Measurements from ENCODE around the gene MCC.

MCC gene

GRCh38 chr5:113487781-113488644 is at the start of gene MCC:
TSS of gene MCC (minus strand) at chr5:113488453.
- no peak for DNase-seq (ENCODE audit: low spot score)

DNA sequence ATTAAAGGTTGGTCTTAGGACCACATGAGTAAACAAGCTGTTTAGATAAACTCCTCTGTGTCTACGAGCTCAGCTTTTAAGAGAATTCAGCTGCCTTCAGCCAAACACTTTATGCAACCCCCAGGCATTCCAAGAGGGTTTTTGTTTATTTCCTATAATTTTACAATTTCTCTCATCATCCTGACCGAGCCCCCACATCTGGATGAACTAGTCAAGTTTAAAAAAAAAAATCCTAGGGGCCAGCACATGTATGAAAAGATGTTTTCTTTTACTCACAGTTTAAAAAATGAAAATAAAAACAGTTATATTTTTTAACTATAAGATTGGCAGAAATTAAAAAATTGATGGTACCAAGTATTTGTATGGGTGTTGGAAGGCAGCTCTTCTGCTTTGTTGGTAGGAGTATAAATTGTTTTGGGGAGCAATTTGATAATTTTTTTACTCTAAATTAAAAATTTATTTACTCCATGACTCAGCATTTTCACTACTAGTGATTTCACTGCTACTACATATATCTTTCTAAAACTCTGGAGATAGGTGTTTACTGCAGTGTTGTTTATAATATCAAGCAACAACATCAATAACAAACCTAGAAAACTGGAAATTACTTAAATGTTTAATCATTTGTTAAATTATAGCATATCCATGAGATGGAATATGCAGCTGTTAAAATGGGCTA is 43.4 kb upstream of the MCC start:
- DNase-seq (ENCODE audit: low spot score) = peak; percentile 57

GRCh38 chr5:113527746-113528145 is 39.5 kb upstream of the MCC start:
- no peak for DNase-seq (ENCODE audit: low spot score)

- DNase-seq (ENCODE audit: low spot score) = no peak
Observed at GRCh38 chr5:113526421-113526820, 38.2 kb upstream of the MCC start.

DNA sequence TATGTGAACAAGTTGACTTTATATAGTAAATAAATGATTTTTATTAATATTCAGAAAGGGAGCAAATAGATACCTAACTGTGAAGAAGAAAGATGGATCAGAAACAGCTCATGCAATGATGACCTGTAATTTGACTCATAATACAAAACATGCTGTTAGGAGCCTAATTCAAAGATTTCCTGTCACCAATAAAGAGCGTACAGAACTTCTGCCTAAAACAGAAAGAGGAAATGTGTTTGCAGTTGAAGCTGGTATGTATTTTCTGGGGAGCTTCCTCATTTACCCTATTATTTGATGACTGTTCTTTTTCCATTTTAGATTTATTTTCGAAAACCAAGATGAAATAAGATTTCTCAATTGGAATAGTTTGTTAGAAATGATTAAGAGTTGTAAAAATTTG is 36.7 kb upstream of the MCC start:
- no peak for DNase-seq (ENCODE audit: low spot score)

- no peak for DNase-seq (ENCODE audit: low spot score)
Observed at GRCh38 chr5:113523168-113523567, 34.9 kb upstream of the MCC start.

- no peak for DNase-seq (ENCODE audit: low spot score)
Observed at GRCh38 chr5:113520899-113521298, 32.6 kb upstream of the MCC start.

GRCh38 chr5:113520429-113520828 is 32.2 kb upstream of the MCC start:
- no peak for DNase-seq (ENCODE audit: low spot score)

GRCh38 chr5:113519412-113519811 is 31.2 kb upstream of the MCC start:
- no peak for DNase-seq (ENCODE audit: low spot score)

- no peak for DNase-seq (ENCODE audit: low spot score)
Observed at GRCh38 chr5:113518884-113519283, 30.6 kb upstream of the MCC start.

- peak; percentile 41 for DNase-seq (ENCODE audit: low spot score)
Observed at GRCh38 chr5:113514289-113514635, 26.0 kb upstream of the MCC start.

GRCh38 chr5:113513384-113514288 is 25.4 kb upstream of the MCC start, which contains the start of gene YTHDC2:
TSS of gene YTHDC2 (plus strand) at chr5:113513694. CDS start at chr5:113513896, 202 bp downstream.
- peak; percentile 84 for DNase-seq (ENCODE audit: low spot score)

DNA sequence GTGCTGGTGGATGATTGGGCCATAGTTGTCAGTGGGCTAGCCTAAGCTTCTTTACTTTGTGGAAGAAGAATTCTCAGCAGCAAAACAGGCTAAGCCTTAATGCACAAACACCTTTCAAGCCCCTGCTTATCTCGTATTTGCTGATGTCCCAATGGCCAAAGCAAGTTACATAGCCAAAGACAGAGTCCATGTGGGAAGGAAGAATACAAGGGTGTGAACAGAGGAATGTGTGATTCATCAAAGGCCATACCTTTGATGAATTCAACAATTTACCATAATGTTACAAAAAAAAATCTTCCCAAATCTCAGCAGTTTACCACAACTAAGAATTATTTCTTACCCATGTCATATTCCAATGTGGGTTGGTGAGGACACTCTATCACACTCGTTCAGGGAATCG is 24.1 kb upstream of the MCC start:
- DNase-seq (ENCODE audit: low spot score) = no peak

- DNase-seq (ENCODE audit: low spot score) = no peak
Observed at GRCh38 chr5:113510836-113511451, 22.7 kb upstream of the MCC start.

DNA sequence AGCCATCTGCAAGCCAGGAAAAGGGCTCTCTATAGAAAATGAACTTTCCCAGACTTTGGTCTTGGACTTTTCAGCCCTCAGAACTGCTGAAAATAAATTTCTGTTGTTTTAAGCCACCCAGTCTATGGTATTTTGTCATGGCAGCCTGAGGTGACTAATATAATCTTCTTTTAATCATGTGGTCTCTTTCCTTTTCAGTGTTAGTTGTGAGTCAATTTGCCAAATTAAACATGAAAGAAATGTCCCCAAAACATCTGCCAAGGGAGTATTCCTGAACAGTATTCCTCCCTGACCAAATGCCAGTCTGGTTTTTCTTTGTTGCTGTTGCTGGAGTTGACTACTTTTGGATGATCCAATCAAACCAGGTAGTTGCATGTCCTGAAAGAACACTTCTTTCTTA is 20.5 kb upstream of the MCC start:
- DNase-seq (ENCODE audit: low spot score) = no peak

GRCh38 chr5:113507601-113508000 is 19.3 kb upstream of the MCC start:
- no peak for DNase-seq (ENCODE audit: low spot score)

GRCh38 chr5:113505181-113505580 is 16.9 kb upstream of the MCC start:
- DNase-seq (ENCODE audit: low spot score) = no peak

GRCh38 chr5:113503146-113503545 is 14.9 kb upstream of the MCC start:
- DNase-seq (ENCODE audit: low spot score) = no peak

- DNase-seq (ENCODE audit: low spot score) = no peak
Observed at GRCh38 chr5:113502073-113502472, 13.8 kb upstream of the MCC start.

GRCh38 chr5:113495422-113495841 is 7.2 kb upstream of the MCC start:
- no peak for DNase-seq (ENCODE audit: low spot score)

DNA sequence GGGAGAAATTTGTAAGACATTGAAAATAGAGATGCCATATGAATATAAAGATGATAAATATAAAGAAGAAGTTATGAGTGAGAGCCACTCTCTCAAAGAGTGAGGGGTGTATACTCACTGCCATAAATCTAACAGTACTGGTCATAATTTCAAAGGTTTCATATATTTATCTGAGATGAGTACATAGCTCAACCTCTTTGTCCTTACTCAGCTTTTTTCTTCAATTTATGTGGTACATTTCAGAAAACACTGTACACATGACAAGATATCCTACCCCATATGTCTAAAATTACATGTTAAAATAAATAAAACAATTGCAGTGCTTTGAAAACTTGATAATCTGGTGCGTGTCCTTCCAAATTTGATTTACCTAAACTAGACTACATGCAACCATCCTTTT is 5.2 kb upstream of the MCC start:
- DNase-seq (ENCODE audit: low spot score) = no peak

GRCh38 chr5:113491022-113491421 is 2.8 kb upstream of the MCC start:
- no peak for DNase-seq (ENCODE audit: low spot score)

Measured in hematopoietic multipotent progenitor cell treated with erythropoietin and hydrocortisone succinate and interleukin-3 and kit ligand, for 17 days (in vitro differentiated cells).